ENCODE measurements around the gene WASHC1.
"Not testable (repeated sequence)": the region's sequence is repeated elsewhere in the genome, so short reads cannot be mapped to it uniquely, and the experiment has no call there.

WASHC1 gene

GRCh38 chr9:29356-29755, at the start of gene WASHC1:
TSS of gene WASHC1 (minus strand) at chr9:29456. CDS start at chr9:24999, 4,457 bp downstream.
- DNase-seq, result not testable (repeated sequence)

GRCh38 chr9:78333-78732, 49.1 kb upstream of the WASHC1 start:
- DNase-seq, result not testable (repeated sequence)

GRCh38 chr9:76389-76788, 47.1 kb upstream of the WASHC1 start:
- DNase-seq, result not testable (repeated sequence)

GRCh38 chr9:73900-74525, 44.8 kb upstream of the WASHC1 start:
- not testable (repeated sequence) for DNase-seq

- peak; percentile 61 for DNase-seq
Measured at GRCh38 chr9:73076-73899, 44.0 kb upstream of the WASHC1 start.

GRCh38 chr9:63031-63629, 33.9 kb upstream of the WASHC1 start:
- peak; percentile 58 for DNase-seq

- not testable (repeated sequence) for DNase-seq
Measured at GRCh38 chr9:52678-53077, 23.4 kb upstream of the WASHC1 start.

- DNase-seq, result not testable (repeated sequence)
Measured at GRCh38 chr9:48190-48842, 19.1 kb upstream of the WASHC1 start.

GRCh38 chr9:46639-47271, 17.5 kb upstream of the WASHC1 start:
- not testable (repeated sequence) for DNase-seq

GRCh38 chr9:46164-46563, 16.9 kb upstream of the WASHC1 start:
- DNase-seq, result not testable (repeated sequence)

- DNase-seq, result not testable (repeated sequence)
Measured at GRCh38 chr9:45180-45878, 16.1 kb upstream of the WASHC1 start.

GRCh38 chr9:44416-44815, 15.2 kb upstream of the WASHC1 start:
- DNase-seq, result not testable (repeated sequence)

- not testable (repeated sequence) for DNase-seq
Measured at GRCh38 chr9:43636-44035, 14.4 kb upstream of the WASHC1 start.

GRCh38 chr9:43116-43515, 13.9 kb upstream of the WASHC1 start:
- DNase-seq, result not testable (repeated sequence)

GRCh38 chr9:41819-42218, 12.6 kb upstream of the WASHC1 start:
- DNase-seq, result not testable (repeated sequence)

- not testable (repeated sequence) for DNase-seq
Measured at GRCh38 chr9:41261-41676, 12.0 kb upstream of the WASHC1 start.

- DNase-seq, result not testable (repeated sequence)
Measured at GRCh38 chr9:32308-32707, 3.1 kb upstream of the WASHC1 start.

- DNase-seq, result not testable (repeated sequence)
Measured at GRCh38 chr9:28775-29174, 481 bp downstream of the WASHC1 start.

GRCh38 chr9:21621-22020, 7.6 kb downstream of the WASHC1 start:
- DNase-seq, result not testable (repeated sequence)

GRCh38 chr9:16875-17274, 12.4 kb downstream of the WASHC1 start:
- DNase-seq, result not testable (repeated sequence)

GRCh38 chr9:14129-14809, 15.0 kb downstream of the WASHC1 start:
- not testable (repeated sequence) for DNase-seq

Data from activated CD8-positive, alpha-beta memory T cell treated with anti-CD3 and anti-CD28 coated beads, Interleukin-2, amount 50 U/mL, for 48 hours (primary cell).